Measurements from ENCODE around the gene IQCH.

GRCh38 chr15:67365994-67366393, 111.4 kb downstream of the IQCH start:
- TF ChIP-seq CTCF (IDR thresholded peaks at IDR 0.05) (no peak), POLR2A (IDR thresholded peaks at IDR 0.05) (no peak)
